NCI-H146 treated with DMSO at 0.1 percent for 48 hours (cell line): ENCODE results near the gene USB1.
A peak's percentile ranks its signal among the peaks of the same experiment; 100 is the strongest.
"Not testable (repeated sequence)": the region's sequence is repeated elsewhere in the genome, so short reads cannot be mapped to it uniquely, and the experiment has no call there.

Experiments
- DNase-seq: peaks from one replicate; lab custom pipeline; 2025; ENCODE audit not compliant: unreplicated experiment; lab: John Stamatoyannopoulos, UW

USB1 gene

DNA sequence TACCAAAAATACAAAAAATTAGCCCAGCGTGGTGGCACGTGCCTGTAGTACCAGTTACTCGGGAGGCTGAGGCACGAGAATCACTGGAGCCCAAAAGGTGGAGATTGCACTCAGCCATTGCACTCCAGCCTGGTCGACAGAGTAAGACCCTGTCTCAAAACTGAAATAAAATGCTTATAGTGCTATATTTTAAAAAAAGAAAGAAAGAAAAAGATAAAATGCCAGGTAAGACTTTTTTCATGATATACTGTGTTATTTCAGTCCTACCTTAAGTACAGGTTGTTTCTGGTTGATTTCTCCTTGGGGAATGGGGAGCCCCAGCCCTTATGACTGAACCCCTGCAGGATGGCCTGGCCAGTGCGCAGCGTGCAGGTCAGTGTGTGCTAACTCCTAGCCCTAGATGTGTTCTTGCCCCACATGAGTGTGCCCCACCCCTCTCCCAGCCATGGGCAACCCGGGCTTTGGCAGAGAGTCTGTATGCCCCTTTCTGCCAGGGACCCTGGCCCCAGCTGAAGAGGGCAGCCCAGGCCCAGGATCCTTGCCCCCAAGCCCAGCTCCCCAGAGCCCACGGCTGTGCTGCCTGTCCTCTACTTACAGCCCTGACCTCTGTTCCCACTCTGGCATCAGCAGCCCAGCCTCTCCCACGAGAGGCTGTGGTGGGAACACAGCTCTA, 31.6 kb upstream of the USB1 start:
- no peak for DNase-seq

DNA sequence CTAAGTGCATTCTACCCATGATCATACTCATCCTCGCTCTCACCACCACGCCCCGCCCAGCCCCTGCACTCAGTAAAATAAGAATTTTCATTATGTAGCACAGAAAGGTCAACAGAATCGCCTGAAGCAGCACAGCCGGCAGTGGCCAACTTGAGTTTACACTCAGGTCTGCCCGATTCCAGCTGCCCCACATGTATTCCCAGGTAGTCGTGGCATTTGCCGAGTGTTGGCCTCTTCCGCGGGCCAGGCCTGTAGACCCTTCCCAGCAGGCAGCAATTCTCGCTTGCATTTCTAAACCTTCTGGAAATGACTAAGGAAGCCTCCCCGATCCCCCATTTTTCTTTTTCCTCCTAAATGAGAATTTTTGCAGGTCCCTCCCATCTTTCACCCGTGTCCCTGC, 30.9 kb upstream of the USB1 start:
- no peak for DNase-seq

DNA sequence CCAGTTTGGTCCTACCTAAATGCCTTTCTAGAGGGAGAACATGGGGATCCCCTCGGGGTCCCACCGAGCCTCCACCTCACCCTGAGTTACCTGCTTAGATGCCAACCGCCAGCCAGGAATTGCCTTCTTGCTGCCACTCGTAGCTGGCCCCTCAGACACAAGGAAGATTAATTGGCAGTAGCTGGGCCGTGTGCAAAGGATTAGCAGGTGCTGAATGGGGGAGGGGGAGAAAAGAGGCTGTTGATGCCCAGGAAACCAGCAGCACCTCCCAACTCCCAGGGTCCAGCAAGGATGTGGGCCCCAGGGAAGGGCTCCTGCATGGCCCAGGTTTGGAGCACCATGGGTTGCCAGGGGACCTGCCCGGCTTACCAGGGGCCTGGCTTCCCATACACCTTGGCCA, 30.2 kb upstream of the USB1 start, which contains the start of gene CNGB1:
Gene CNGB1 (minus strand): TSS at position 159 of the 400 bp plus-strand sequence. CDS start 3,842 bp downstream, outside the sequence.
- DNase-seq = no peak

DNA sequence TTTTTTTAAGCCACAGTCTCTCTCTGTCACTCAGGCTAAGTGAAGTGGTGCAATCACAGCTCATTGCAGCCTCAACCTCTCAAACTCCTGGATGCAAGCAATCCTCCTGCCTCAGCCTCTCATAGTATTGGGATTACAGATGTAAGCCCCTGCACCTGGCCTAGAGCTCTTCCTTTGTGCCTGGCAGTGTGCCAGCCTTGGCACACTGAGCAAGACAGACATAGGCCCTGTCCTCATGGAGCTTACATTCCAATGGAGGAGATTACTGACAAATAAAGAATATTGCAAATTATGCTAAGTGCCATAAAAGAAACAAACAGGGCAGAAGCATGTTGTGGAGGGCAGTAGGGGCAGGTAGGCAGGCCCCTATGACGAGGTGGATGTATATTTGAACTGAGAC, 29.4 kb upstream of the USB1 start:
- DNase-seq = no peak

DNA sequence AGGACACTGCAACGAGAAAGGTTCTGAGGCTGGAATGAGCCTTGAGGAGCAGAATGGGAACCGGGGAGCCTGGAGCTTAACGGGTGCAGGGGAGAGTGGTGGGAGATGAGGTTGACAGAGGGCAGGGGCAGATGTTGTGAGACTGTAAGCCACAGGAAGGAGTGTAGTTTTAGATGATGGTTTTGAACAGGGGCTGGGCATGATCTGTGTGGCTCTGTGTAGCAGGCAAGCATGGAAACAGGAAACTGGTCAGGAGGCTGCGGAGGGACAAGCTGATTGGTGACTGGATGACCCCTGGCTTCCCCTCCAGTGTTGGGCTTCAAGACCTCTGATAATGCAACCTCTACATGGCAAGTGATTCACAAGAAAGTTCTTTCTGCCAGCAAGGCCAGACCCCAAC, 28.9 kb upstream of the USB1 start:
- no peak for DNase-seq

DNA sequence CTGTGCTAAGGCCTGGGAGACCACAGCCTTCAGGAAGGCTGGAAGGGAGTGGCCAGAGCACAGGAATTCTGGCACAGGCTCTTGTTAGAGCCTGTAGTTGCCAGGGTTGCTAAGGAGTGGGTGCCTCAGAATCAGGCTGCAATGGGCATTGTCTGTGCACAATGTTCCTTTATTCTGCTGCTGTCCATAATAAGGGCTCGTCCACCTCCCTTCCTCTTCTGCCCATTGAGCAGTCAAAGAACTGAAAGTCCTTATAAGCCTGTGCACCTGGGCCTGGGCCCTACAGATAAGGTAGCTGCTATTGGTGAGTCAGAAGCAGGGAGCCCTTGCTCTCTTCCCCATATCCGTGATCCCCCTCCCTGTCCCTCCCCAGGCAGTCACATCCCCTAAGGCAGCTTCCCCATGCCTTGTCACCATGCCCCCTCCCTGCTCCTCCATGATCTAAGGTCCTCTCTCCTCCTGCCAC, 24.8 kb upstream of the USB1 start:
- no peak for DNase-seq

DNA sequence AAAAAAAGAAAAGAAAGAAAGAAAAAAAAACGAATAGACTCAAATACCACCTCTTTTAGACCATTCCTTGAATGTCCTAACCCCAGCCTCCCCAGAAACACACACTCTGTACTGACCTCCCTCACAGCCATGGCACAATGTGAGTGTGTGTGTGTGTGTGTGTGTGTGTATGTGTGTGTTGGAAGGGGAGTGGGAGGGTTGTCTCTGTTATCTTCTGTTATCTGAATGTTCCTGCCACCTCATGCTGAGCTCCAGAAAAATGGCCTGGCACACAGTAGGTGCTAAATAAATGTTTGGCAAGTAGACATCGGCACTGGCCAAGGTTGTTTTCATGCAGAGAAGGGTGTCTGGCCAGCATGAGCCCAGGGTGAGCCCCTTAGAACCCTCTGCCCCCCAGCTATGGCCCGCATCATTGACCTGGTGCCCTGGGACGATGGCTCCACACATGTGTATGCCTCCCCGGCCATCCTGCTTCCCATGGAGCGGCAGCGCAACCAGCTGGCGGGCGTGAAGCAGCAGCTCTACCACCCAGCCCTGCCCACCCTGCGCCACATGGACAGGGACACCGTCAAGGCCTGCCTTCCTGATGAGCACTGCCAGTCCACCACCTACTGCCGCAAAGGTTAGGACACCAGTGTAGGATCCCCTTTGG, 23.7 kb upstream of the USB1 start:
- DNase-seq = no peak

DNA sequence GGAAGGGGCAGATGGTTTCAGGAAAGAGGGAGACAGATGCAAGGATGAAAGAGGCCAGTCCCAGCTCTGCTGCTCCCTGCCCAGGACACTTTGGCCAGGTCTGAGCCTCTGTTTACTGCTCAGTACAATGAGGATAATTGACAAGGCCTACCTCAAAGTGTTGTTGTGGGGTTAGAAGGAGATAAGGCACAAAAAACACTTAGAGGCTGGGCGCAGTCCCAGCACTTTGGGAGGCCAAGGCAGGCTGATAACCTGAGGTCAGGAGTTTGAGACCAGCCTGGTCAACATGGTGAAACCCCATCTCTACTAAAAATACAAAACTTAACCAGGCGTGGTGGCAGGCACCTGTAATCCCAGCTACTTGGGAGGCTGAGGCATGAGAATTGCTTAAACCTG, 23.1 kb upstream of the USB1 start:
- DNase-seq = not testable (repeated sequence)

DNA sequence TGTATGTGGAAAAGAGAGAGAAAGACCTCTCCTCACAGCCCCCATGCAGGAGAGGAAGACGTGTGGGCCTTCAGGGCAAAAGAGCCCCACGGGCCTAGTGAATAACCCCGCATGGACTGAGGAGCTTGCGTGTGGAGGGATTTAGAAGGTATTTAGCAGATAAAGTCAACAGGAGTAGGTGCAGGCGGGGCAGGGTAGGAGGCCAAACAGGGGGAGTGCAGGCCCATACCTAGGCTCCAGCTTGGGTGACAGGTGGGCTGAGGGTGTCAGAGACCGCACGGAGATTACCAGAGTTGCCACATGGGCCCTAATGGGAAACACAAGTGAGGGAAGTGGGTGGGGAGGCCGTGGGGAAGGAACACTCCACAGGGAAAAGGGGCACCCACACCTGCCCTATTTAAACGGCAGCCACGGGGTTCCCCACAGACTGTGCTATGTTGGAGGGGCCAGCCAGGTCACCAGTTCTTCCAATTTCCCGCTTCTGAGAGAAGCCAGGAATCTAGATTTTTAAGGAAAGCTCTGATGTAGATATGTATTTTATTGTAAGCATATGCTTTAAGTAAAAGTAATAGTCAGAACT, 22.1 kb upstream of the USB1 start:
- DNase-seq = no peak

DNA sequence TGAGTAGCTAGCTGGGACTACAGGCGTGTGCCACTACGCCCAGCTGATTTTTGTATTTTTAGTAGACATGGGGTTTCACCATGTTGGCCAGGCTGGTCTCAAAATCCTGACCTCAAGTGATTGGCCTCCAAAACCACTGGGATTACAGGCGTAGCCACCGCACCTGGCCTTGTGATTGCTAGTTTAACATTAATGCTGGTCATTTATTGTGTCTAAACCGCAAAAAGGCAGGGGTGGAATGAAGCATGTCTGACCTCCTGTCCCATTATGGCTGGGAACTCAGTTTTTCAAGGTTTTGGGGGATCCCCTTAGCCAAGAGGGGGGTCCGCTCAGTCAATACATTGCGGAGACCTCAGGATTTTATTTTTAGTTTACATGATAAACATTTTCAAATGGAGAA, 19.6 kb upstream of the USB1 start:
- DNase-seq = no peak

DNA sequence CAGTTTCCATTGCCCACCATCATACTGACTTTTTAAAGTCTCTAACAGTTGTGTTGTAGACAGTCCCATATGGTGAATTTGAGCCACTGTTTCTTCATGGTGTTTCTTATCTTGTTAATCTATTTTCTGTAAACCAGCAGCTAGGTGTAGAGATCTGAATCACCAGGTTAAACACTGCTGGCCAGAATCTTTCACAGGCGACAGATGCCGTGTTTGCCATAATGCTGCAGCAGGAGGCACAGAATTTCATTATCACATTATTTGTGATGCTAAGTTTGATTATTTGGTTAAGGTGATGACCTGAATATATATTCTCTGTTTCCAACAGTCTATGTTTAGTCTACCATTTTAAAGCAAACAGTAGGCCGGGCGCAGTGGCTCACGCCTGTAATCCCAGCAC, 18.8 kb upstream of the USB1 start:
- peak; percentile 1 for DNase-seq

DNA sequence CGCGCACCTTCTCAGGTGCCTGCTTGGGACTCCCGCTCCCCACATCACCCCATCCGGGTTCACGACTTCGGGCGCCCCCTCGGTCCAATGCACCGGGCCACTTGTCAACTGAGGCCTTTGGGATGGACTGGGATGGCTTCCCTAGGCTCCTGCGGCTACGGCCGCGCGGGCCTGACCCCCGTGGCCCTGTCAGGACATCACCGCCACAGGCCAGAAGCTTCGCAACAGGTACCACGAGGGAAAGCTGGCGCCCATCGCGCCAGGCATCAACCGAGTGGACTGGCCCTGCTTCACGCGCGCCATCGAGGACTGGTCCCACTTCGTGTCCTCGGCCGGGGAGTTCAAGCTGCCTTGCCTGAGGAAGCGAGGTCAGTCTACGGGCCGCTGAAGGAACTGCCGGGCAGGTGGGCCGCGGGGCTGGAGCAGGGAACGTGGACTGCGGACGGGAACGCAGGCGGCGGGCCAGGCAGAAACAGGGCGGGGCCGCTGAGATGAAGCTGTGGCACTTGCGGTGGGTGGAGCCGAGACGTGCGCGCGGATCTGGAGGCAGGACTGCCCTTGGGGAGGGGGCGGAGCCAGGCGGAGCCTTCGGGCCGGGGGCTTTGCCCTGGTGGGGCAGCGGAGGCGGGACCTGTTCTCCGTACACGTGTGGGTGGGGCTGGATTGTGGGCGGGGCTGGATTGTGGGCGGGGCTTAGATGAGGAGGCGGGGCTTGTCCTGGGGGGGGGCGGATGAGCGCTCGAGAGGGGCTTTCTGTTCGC, 16.6 kb upstream of the USB1 start:
- DNase-seq = peak; percentile 22

DNA sequence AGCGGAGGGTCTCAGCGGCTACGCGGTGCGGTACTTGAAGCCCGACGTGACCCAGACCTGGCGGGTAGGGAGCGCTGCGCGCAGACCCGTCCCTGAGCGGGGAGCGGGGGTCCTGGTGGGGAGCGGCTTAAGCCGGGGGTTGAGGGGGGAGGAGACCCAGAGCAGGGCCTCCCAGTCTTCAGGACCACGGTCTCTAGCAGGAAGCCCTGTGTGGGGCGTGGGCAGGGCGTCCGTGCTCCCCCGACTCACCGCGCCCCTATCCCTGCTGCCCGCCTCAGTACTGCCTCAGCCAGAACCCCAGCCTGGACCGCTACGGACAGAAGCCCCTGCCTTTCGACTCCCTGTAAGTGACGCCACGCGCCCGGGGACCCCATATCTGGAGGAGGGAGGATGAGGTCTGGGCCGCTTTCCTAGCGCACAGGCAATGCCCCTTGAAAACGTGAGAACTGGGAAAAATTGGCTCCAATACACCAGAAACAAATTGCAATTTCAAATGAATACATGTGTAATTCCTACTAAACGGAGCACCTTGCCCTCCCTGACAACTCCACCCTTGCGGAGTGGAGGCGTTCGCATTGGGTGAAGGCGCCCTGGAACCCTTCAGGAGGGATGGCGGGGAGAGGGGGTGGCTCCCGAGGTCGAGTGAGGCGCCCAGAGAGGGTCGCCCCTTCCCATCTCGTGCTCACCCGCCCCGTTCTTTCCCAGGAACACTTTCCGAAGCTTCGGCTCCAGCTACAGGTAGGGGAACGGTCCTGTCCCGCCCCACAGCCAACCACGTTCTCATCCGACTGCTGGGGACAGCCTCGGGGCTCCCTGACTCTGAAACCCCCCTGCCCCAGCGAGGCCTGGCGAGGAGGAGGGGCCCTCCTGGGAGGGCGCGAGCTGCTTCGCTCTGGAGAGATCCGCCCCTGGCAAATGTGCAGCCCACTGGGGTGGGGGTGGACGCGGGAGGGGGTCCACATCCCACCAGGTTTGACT, 15.7 kb upstream of the USB1 start:
- no peak for DNase-seq

DNA sequence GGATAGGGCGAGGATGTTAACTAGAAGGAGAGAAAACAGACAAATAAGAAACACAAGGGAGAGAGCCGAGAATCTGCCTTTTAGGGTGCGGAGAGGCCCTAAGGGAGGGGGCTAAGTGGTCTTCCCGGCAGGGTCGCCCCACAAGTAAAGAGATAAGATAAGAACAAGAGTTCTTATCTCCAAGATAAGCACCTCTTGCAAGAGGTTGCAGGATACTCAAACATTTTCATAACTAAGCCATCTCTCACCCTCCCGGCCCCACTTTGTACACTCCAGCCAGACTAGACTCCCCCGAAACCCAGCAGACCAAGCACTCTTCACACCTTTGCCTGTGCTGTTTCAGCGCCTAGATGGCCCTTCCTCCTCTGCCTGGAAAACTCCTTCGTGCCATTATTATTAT, 15.0 kb upstream of the USB1 start:
- no peak for DNase-seq

DNA sequence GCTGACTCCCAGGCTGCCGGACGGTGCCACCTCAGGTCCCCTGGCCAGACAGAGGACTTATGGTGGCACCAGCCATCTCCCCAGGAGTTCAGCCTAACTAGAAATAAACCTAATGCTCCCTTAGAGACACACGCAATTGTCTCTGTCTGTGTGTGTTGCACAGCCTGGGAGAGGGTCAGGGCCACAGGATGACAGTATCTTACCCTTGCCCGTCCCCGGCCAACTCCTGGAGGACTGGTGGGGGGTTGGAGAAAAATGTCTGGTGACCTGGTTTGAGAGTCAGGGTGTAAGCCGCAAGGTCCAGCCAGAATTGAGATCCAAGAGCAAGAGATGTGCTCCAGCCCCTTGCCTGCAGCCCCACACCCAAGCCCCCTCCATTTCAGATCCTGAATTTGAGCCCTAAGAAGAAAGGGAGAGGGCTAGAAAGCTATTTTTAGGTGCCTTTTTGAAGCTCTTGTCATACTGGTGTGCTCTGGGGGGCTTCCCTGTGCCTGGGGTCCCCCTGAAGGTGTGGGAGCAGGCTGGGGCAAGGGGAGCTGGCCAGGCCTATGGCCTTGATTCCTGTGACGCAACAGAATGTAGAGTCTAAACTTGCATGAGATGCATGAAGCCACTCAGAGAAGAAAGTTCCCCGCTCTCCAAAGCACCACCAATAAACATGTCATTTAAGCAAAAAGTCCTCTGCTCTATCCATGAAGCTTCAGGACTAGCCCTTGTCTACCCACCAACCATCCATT, 13.6 kb upstream of the USB1 start:
- DNase-seq = no peak

DNA sequence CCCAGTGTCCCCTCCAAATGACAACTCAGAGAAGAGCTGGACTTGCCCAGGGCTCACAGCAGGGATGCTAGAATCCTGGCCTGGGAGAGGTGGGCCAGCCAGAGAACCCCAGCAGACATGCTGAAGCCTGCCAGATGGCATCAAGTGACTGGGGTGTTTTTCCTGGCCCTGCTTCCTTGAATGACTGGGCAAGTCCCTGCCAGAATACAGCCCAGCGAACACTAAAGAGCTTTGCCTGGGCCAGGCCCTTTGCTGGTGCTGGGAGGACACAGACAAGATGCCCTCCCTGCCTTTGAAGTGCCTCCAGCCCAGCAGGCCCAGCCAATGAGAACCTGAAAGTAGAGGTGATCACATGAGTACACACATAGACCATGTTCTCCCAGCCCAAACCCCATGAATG, 12.3 kb upstream of the USB1 start:
- DNase-seq = no peak

DNA sequence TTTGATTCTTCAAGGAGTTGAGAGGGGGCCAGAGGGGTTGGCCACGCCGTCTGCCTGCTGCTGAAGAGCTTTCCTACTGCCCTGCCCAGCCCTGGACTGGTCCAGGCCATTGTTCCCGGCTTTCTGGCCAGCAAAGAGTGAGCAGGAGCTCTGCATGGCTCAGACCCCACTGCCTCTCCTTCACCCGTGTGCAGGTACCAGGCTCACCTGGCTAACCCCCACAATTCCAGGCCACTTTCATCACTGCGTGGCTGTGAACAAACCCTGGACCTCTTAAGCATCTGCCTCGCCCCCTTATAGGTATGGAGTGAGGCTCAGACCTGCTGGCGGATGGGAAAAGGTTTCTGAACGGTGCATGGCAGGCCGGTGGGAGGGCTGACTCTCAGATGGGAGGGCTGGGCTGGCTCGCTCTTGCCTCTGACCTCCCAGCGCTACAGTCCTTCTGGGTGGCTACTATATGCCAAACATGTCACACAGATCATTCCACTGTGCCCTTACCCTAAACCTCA, 9.6 kb upstream of the USB1 start:
- no peak for DNase-seq

DNA sequence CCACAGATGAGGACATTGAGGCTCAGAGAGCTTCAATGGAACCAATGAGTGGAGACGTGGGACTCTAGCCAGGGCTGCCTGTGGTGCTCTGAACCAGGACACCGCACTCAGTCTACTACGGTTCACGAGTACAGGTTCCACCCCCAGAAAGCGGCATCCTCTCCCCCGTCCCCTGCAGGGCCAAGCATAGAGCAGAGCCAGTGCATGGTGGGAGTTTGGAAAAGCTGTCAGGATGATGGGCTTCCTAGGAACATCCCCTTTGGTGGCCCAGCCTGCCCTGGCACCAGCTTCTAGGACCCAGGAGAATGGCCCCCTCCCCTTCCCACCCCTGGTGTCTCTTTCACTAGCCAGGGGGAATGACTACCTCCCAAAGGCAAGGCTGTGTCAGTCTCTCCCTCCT, 9.1 kb upstream of the USB1 start:
- DNase-seq = no peak

DNA sequence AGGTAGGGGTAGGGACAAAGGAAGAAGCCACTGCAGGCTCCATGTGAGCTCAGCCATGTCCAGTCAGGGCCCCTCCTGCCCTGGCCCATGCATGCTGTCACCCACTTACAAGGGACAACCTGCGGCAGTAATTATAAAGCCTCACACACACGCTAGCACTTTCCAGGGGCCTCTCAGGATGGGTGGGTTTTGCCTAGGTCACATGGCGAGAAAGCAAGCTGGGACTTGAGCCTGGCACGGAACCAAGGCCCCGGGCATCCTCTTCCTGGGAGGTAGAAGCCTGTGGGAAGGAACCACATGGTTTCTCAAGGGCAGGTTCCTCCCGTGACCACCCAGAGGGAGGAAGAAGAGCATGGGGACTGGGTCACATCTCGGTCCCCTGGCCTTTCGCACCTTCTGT, 7.8 kb upstream of the USB1 start:
- no peak for DNase-seq

DNA sequence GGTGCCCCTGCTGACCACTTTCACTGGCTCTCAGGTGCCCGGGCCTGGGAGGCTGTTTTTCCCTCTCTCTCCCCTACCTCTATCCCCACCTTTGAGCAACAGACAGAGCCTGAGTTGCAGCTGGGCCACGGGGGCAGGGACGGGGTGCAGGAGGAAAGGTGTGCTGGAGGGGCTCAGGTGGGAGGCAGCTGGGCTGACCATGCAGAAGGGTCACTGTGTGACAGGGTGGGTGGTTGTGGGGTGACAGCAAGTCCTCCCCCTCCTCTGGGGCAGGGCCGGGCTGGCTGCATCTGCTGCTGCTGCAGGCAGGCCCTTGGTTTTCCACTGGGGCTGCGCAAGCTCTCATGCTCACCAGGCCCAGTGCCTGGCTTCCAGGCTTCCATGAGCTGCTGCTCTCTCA, 7.3 kb upstream of the USB1 start:
- no peak for DNase-seq
